ENCODE results near the gene PFDN4. TPM values are rescaled to one million over a fixed set of nuclear protein-coding genes. Genes with fewer than 3 reads are reported as not detected.
A peak's percentile ranks its signal among the peaks of the same experiment; 100 is the strongest.

Gene PFDN4, protein sequence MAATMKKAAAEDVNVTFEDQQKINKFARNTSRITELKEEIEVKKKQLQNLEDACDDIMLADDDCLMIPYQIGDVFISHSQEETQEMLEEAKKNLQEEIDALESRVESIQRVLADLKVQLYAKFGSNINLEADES
- total RNA-seq (2014; rRNA removed; shearing (Covaris generic)) = 261 and 341 TPM in 2 replicates

DNA sequence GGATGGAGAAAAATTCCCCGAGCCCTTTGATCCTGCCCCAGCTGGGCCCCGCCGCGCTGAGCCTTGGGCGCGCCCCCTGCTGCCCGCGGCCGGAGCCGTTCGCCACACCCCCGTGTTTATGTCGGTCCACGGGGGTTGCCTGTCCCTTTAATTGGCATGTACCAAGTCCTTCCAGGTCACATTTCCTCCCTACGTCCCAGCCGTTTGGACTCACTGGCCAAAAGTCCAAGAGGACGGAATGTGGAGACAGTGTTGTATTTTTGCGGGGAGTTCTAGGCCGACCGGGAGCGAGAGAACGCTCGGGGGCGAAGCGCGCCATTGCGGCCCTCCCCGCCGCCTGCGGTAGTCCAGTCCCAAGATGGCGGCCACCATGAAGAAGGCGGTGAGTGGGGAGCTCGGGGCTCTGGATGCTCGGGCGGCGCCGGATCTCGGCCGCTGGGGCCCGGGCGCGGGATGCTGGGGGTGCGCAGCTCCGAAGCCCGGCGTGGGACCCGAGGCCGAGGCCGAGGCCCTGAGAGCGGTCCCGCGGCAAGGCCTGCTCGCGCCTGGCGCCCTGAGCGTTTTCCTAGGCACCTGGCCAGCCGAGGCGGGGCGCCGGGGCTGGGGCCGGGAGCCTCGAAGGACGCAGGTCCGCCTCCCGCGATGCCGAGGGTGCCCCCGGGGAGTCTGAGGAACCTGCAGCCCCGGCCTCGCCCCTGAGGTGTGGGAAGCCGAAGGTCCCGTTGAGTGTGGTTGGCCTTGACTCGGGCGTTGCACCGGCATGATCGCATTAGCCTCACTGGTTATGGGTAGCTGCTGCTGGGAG, at the start of gene PFDN4:
Gene PFDN4 (plus strand): TSS at position 345 of the 805 bp plus-strand sequence. CDS start 14 bp downstream, at position 359.
- DNase-seq (ENCODE audit: low spot score) = peak; percentile 76

DNA sequence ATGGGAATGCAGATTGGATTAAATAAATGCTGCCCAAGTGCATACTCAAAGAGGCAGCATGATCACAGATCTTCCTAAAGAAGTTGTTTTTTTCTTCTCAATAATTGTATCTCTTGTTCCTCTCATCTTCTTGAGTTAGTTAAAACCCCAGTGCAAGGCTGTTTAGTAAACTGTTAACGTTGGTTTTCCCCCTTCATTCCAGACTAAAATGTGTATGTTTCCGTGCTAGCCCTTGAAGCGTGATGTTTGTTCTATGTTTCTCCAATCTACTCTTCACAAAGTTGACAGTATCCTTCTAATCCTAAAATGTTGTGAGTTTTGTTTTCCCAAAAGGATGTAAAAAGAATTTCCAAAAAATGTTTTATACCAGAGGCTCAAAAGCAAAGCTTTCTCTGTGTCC, 49.7 kb upstream of the PFDN4 start:
- DNase-seq (ENCODE audit: low spot score) = no peak

DNA sequence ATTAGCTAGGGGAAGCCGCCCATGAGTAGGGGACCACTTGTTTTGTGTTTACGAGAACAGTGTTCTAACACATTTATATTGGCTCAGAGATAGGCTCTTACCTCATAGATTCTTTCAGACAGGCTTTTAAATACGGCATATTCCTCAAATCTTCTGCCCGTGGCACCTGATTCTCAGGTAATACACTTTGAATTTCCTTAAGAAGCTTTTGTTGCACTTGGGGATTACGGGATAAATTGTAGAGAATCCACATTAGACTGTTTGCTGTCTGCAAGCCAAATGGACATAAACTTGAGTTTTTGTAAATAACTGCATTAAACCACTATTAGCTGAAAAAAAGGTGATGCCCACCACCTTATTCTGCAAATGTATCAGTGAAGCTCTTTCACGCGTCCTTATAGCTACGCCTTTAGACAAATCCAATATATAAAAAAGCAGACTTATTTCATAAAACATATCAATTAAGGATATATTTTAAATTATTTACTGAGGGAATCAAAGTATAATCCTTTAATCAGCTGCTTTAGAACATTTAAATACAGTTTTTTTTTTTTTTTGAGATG, 49.0 kb upstream of the PFDN4 start:
- no peak for DNase-seq (ENCODE audit: low spot score)

DNA sequence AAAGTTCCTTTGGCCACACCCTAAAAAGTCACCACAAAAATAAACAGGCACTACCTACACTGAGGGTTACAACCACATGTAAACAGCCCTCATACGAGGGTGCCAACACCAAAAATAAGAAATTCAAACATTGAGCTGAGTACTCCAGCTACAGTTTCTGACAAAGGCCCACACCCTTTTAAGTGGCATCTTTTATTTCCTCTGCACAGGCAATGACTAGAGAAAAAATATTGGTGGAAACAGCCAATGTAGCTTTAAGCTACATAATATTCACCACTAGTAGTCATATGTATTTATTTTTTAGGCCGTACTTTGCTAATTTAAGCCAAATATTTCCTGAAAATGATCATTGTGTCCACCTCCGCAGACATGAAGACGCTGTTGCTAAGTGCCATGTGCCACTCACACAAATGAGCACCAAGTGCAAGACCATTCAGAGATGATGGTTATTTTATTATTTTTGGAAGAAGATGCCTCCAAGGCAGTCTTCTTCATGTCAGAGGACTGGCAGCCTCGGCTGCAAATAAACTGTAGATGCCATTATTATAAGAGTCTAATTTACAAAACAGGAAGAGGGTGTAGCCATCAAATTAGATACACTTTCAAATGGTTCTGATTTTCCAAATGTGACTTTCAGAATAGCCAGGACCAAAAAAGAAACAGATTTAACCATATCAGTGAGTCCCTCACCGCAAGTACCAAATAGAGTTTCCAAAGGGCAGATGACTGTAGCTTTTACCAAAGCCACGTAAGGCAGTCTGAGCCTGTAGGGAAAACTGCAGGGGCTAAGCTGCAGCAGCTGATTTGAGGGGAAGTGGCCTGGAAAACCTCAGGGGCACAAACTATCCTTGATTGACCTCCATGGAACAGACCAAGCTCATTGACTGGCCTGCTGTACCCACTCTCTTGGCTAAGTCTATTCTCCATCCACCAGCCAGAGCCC, 47.6 kb upstream of the PFDN4 start:
- DNase-seq (ENCODE audit: low spot score) = no peak

DNA sequence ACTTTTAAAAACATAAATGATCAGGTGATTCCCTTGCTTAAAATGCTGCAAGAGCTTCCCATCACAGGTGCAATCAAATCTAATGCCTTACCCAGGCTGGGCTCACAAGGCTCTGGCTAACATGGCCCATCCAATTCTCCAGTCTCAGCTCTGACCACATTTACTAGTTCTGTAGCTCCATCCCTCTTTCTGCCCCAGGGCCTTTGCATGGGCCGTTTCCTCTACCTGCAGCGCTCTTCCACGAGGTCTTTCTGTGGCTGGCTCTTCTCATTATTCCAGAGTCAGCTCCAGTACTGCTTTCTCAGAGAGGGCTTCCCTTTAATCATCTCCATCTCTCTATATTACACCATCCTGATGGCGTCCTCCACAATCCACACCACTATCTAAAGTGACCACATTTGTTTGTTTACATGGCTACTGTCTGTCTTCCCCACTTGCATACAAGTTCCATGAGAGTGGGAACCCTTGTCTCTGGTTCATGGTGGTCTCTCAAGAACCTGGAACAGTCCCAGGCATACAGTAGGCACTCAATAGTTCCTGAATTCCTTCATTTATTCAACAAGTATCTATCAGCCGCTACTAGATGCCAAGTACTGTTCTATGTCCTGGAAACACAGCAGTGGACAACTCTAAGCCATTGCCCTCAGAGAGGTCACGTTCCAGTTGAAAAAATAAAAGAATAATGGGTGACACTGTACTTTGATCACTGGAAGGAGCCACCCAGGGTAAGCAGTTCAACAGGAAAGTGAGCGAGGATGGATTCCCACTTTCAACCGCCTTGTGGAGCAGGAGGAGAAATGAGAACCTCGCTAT, 46.7 kb upstream of the PFDN4 start:
- no peak for DNase-seq (ENCODE audit: low spot score)

DNA sequence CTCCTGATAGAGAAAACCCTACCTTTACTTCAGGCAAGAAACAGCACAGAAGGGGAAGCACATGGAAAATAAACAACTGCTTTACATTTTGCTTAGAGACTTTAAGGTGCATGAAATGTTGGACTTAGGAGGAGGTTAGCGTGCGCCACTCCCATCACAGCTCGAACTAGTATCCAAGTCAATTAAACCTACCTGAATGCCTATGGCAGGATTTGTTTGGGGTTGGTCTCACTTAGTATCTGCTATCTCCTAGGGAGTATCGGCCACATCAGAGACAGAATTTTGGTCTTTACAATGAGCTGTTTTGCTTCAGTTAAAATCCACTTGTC, 46.1 kb upstream of the PFDN4 start:
- no peak for DNase-seq (ENCODE audit: low spot score)

DNA sequence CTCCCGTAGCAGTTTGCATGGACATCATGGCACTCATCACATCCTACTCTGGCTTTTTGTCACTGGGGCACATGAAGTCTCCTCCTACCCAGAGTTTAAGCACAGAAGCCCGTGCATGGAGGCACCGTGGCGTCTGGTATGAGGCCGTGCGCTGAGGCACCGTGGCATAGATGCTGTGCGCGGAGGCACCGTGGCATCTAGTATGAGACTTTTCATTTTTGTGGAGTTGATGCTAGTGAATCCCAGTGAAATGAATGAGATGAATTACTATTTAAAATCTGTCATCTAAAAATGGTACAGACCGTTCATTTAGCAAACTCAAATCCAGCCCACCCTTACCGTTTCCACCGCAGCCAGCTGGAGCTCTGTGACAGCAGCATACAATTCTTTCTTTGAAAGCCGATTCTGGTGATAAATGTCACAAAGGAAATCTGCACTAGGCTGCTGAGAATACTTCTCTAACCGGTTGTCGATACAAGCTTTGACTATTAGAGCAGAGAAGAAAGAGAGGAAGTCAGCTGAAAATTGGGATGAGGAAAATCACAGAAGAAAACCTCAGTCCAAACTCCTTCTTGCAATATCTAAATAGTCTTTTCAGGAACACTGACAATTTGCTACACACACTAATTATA, 45.4 kb upstream of the PFDN4 start:
- DNase-seq (ENCODE audit: low spot score) = no peak

DNA sequence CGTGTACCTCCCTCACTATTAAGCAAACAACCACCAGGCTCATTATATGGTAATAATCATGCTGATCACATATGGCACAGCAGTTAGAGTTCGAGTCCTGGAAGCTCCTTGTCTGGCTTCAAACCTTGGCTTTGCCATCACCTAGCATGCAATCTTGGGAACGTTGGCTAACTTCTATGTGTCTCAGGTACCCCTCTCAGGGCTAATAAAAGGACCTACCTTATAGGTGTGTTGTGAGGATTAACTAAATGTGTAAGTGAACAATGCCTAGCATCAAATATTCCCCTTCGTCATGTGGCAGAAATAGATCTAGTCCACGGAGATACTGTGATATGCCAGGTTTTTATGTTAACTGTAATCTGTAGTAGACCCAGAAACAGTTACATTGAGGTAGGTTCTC, 44.5 kb upstream of the PFDN4 start:
- DNase-seq (ENCODE audit: low spot score) = no peak

DNA sequence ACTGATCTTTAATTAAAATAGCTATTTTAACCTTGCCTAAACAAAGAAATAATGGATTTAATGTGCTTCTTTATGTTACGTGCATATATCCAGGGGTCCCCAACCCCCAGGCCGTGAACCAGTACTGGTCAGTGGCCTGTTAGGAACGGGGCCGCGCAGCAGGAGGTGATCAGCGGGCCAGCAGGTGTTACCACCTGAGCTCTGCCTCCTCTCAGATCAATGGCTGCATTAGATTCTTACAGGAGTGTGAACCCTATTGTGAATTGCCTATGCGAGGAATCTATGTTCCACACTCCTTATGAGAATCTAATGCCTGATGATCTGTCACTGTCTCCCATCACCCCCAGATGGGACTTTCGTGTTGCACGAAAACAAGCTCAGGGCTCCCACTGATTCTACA, 42.9 kb upstream of the PFDN4 start:
- no peak for DNase-seq (ENCODE audit: low spot score)

DNA sequence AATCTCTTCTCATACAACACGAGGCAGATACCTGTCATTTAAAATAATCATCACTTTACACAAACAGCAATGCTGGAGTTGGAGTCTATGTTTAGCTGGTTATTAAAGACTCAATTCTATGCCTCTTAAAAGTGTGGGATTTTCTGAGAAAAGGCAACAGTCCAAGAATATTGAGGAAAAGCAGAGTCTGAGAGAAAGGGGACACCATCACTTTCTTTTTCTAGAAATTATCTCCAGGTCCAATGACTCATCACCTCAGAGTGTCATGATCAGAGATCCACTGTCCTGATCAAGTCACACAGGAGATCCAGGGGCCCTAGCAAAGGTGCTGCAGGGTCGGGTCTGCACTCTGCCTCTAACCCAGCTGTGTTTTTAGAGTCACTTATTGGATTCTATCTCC, 42.1 kb upstream of the PFDN4 start:
- no peak for DNase-seq (ENCODE audit: low spot score)

DNA sequence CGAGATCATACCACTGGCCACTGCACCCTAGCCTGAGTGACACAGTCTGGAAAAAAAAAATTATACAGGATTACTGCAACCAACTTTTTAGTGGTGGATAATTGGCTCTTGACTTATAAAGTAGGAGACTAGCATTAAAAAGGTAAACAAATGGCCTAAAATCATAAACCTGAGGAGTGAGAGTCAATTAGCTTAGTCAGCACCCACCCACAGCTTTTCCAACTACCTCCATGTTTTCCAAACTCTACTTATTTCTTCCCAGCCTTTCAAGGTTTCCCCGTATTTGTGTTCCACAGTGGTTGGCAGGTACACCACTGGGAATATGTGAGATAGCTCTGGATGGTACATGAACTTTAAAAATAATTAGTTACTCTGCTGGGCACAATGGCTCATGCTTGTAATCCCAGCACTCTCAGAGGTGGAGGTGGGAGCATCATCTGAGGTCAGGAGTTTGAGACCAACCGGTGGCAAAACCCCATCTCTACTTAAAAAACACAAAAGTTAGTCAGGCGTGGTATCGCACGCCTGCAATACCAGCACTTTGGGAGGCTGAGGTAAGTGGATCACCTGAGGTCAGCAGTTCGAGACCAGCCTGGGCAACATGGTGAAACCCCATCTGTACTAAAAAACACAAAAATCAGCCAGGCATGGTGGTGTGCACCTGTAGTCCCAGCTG, 40.8 kb upstream of the PFDN4 start:
- DNase-seq (ENCODE audit: low spot score) = no peak

DNA sequence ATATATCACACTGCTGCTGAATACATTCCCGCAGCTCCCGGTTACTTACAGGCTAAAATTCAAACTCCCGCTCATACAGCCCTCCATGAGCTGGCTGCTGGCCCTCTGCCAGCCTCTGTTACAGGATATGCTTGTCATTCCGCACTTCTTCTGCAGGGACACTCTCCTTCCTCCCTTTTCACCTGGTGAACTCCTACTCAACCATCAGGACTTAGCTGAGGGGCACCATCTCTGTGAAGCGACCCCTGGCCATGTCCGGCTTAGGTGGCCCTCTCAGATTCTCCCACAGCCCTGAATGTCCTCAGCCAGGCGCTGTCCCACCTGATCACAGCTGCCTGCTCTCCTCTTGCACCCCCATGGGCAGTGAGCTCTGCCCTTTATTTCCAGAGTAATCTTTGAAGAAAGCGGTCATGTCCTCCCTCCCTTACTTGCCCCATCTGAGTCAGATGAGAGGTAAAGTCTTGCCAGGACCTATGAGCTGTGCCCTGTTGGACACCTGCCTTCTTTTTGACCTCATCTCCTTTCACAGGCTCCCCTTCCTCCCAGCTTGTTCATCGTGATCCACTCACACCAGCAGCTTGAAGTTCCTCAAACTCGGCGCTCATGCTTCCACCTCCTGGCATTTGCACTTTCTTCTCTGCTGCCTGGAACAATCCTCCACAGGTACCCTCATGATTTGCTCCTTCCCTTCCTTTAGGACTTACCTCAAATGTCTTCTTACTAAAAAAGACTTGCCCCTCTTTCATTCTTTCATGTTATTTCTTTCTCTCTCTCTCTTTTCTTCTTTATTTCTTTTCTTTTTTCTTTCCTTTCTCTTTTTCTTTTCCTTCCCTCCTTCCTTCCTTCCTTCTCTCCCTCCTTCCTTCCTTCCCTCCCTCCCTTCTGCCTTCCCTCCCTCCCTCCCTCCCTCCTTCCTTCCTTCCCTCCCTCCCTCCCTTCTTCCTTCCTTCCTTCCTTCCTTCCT, 39.7 kb upstream of the PFDN4 start:
- DNase-seq (ENCODE audit: low spot score) = peak; percentile 30

DNA sequence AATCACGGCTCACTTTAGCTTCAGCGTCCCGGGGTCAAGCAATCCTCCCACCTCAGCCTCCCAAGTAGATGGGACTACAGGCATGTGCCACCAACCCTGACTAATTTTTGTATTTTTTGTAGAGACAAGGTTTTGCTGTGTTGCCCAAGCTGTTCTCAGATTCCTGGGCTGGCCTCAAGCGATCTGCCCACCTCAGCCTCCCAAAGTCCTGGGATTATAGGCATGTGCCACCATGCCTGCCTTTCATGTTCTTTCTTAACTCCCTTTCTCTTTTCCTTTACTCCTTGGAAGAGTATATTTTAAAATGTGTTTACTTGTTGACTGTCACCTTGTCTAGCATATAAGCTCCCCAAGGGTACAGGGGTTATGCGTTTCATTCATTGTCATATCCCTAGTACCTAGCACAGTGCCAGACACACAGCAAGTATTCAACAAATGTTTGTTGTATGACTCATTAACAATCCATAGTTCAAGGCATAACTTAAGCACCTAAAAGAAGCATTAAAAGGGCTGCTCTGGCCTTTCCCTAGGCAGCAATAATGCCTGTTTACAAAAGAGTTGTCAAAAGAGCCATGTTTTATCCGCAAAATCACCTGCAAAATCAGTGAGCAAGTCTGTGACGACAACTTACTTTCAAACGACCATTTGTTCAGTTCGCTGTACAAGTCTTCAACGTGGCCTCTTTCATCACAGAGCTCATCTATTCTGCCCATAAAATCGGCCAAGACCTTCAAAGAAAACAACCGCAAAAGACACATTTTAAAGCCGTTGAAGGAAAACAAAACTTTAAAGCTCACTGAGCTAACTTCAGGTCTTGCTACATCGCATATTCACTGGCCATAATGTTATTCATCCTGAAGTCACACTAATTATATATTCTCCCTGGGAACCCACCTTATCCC, 38.7 kb upstream of the PFDN4 start:
- no peak for DNase-seq (ENCODE audit: low spot score)

DNA sequence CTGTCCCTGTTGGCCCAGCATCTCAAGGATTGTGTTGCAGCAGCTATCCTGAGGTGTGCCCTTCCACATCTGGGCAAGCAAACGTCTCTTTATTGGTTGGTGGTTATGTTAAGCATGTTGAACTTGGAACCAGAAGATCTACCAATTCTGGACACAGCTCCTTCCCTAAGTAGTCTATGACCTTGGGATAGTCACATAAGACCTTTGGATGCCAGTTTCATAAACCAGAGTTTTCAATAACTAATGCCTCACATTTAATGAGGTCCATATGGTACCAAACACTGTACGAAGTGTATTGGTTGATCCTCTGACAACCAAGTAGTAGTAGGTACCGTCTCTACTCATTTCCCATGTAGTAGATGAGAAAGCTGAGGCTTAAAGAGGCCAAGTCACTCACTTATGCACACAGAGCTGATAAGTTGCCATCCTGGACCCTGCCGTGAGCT, 37.8 kb upstream of the PFDN4 start:
- DNase-seq (ENCODE audit: low spot score) = no peak

DNA sequence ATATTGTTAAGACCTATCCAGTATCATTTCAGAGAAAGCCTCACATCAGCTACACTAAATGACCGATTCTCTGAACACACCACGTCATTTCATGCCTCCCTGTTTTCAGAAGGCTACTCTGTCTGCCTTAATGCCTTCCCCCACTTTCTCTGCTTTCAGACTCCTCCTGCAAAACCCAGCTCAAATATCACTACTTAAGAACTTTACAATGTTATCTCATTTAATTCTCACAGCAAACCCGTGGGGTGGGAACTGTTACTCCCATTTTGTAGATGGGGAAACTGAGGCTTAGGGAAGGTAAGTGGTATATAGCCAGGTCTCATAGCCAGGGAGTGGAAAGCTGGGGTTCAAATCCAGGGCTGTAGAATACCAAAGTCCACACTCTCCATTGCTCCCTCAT, 36.9 kb upstream of the PFDN4 start:
- DNase-seq (ENCODE audit: low spot score) = no peak

DNA sequence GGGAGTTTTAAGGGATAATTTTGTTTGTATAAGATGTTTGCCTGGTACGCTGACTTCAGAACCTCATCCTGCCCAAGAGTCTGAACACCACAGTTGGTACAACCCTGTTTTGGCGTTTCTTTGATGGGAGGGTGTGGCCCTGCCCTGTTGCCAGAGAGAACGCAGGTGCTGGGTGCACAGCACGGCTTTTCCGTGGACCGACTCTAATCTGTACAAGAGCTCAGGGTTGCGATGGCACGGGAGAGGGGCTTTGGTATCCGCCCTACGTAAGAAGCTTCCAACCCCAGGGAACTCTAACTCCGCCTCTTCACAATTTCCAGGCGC, 35.4 kb upstream of the PFDN4 start:
- no peak for DNase-seq (ENCODE audit: low spot score)

DNA sequence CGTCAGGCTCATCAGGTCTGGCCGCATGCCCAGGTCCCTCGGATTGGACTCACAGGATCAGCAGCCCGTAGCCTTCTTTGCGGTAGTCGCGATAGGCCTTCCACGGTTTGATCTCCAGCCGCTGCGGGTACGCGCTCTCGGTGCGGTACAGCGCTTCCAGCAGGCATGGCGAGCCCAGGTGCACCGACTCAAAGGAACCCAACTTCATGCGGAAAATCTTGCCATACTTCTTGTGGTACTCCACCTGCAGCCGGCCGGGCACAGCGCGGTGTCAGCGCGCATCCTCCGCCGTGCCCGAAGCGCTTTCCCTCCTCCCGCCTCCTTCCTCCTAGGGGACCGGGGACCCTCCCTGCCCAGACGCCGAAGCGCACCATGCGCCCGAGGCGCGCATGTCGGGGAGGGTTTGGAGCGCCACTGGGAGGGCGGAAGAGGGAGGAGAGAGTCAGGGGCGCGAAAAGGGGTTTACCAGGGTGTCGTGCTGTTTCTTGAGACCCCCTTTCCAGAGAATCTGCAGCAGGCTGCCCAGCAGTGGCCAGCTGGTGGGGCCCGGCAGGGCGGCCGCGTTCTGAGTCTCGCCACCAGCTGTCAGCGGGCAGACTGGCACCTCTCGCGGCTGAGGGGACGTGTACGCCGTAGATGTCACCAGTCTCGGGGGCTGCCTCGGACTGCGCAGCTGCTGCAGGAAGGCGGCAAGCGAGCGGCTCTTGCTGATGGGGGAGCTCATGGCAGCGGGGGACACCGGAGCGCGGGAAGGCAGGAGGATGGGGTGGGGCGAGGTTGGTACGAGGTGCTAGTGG, 34.8 kb upstream of the PFDN4 start:
- no peak for DNase-seq (ENCODE audit: low spot score)

Data from A172 (cell line).